CD4-positive, alpha-beta T cell (primary cell): Measurements from ENCODE around the gene OLFML1. TPM values are rescaled to one million over a fixed set of nuclear protein-coding genes. Genes with fewer than 3 reads are reported as not detected.

Source experiments
- ATAC-seq: fragments of 200-7000 bp; cut with Tn5 transposase; one replicate; pipeline ENCODE4 v1.10.0; 2022; ENCODE audit warnings: mild to moderate bottlenecking; ENCODE audit not compliant: poor library complexity
- CTCF ChIA-PET: fragments of 350-600 bp; sonication (Branson Sonifier 250); formaldehyde crosslinking; loops from one replicate; lab custom pipeline; 2021; ENCODE audit warnings: antibody characterized with exemption, inconsistent platforms; lab: Charles Lee
- POLR2A ChIA-PET: fragments of 350-600 bp; sonication (Branson Sonifier 250); formaldehyde crosslinking; loops from one replicate; lab custom pipeline; 2021; ENCODE audit warnings: antibody characterized with exemption, inconsistent platforms; lab: Charles Lee
- DNase-seq, 14 experiments: peaks; one replicate each; pipeline ENCODE4 v3.0.0-alpha.2; 2013 to 2020; ENCODE audit warnings: mixed read lengths in 2 of 14
- H3K27ac ChIP-seq, 2 donors: one replicate each; pipeline versions ENCODE4 v1.5.1 to v1.7.0; 2013; ENCODE audit warnings: low read length in 2 of 2, low read depth in 1 of 2, mild to moderate bottlenecking in 1 of 2
- H3K27me3 ChIP-seq, 2 experiments: 1 replicate in 1 of 2; 2 replicates in 1 of 2; pipeline versions ENCODE4 v1.6.1 to v1.7.0; 2013; ENCODE audit warnings: low read length in 2 of 2, control low read depth in 1 of 2, mild to moderate bottlenecking in 1 of 2, moderate library complexity in 1 of 2; ENCODE audit not compliant: insufficient read depth in 2 of 2, control insufficient read depth in 1 of 2
- H3K36me3 ChIP-seq: one replicate; pipeline ENCODE4 v1.6.1; 2013; ENCODE audit warnings: low read length, control low read depth; ENCODE audit not compliant: insufficient read depth
- H3K4me1 ChIP-seq: one replicate; pipeline ENCODE4 v1.6.1; 2013; ENCODE audit warnings: low read length, control low read depth; ENCODE audit not compliant: insufficient read depth
- H3K4me3 ChIP-seq: one replicate; pipeline ENCODE4 v1.5.1; 2013; ENCODE audit warnings: mild to moderate bottlenecking, low read length, moderate library complexity
- H3K9me3 ChIP-seq, 2 experiments: 1 replicate in 1 of 2; 2 replicates in 1 of 2; pipeline versions ENCODE4 v1.6.1 to v1.7.0; 2013; ENCODE audit warnings: low read length in 2 of 2, mild to moderate bottlenecking in 2 of 2, control low read depth in 1 of 2, moderate library complexity in 1 of 2; ENCODE audit not compliant: control insufficient read depth in 1 of 2, insufficient read depth in 1 of 2
- H3K27ac Mint-ChIP-seq: one replicate; pipeline ENCODE4 v1.8.0; 2020; ENCODE audit warnings: mixed read lengths
- H3K27me3 Mint-ChIP-seq: one replicate; pipeline ENCODE4 v1.8.0; 2021; ENCODE audit warnings: mixed read lengths
- H3K36me3 Mint-ChIP-seq: one replicate; pipeline ENCODE4 v1.8.0; 2021; ENCODE audit warnings: low read depth, mixed read lengths
- H3K4me1 Mint-ChIP-seq: one replicate; pipeline ENCODE4 v1.8.0; 2021; ENCODE audit warnings: low read depth, mixed read lengths
- H3K4me3 Mint-ChIP-seq: one replicate; pipeline ENCODE4 v1.8.0; 2020; ENCODE audit warnings: mild to moderate bottlenecking, mixed read lengths
- H3K9me3 Mint-ChIP-seq: one replicate; pipeline ENCODE4 v1.8.0; 2020; ENCODE audit warnings: mixed read lengths
- CTCF ChIP-seq: fragments of 200-600 bp; IDR thresholded peaks from one replicate; pipeline ENCODE4 v1.8.0; 2022; ENCODE audit warnings: antibody characterized with exemption, mild to moderate bottlenecking
- intact Hi-C, 2 experiments: fragments of 100-400 bp; cut with DNase I in 1 of 2; cut with micrococcal nuclease in 1 of 2; formaldehyde crosslinking; loops; one replicate each; pipeline versions ENCODE4 v1.15.1 to v1.9.0; 2023 to 2025; cut with DNase I, micrococcal nuclease
- total RNA-seq, 174 experiments: library from RNA in 2 of 174; stranded (reverse) in 2 of 174; gene quantifications; one replicate each; pipeline ENCODE4 v1.2.3 and lab custom pipeline; 2021 to 2026

The OLFML1 gene
- total RNA-seq, 2 experiments from 2014 or later, result not detected

- ATAC-seq (no peak), DNase-seq (no peak)
- ChIA-PET POLR2A (interaction anchor here (1.0 to 2.0 kb wide), 2 partner anchors 10 to 16 kb away, joined by 3 to 7 read pairs; partner anchors contain the start of gene PPFIBP2), CTCF (no interaction called here)
- H3K36me3 Mint-ChIP-seq, result no peaks in the 10 kb centered on the region
- H3K4me3 Mint-ChIP-seq, result no peak overlapping the region
- H3K27me3 Mint-ChIP-seq, result no peaks in the 10 kb centered on the region
- Histone ChIP-seq H3K4me3 (no peak overlapping the region), H3K27ac (no peak overlapping the region), H3K4me1 (peaks cover 18% of the 10 kb centered on the region), H3K27me3 (no peaks in the 10 kb centered on the region), H3K9me3 (no peaks in the 10 kb centered on the region), H3K36me3 (no peaks in the 10 kb centered on the region)
- peak overlapping the region; percentile 65 for H3K27ac Mint-ChIP-seq
- intact Hi-C loops, result no loop called here
- H3K9me3 Mint-ChIP-seq, result no peaks in the 10 kb centered on the region
- peaks cover 89% of the 10 kb centered on the region for H3K4me1 Mint-ChIP-seq
- no peak for TF ChIP-seq CTCF
Measured at GRCh38 chr11:7530013-7530640, 44.8 kb downstream of the OLFML1 start.

GRCh38 chr11:7531011-7531410, 45.7 kb downstream of the OLFML1 start:
- Mint-ChIP-seq H3K9me3 (no peaks in the 10 kb centered on the region), H3K36me3 (no peaks in the 10 kb centered on the region), H3K4me3 (no peak overlapping the region), H3K27ac (peak overlapping the region; percentile 65), H3K4me1 (peaks cover 89% of the 10 kb centered on the region), H3K27me3 (no peaks in the 10 kb centered on the region)
- POLR2A ChIA-PET, result interaction anchor here (1.0 to 2.0 kb wide), 3 partner anchors 10 to 17 kb away, joined by 3 to 7 read pairs (median 3); partner anchors contain the start of gene PPFIBP2
- intact Hi-C loops, result no loop called here
- no peak for TF ChIP-seq CTCF
- CTCF ChIA-PET, result no interaction called here
- H3K36me3 ChIP-seq, result no peaks in the 10 kb centered on the region
- no peak overlapping the region for H3K27ac ChIP-seq
- H3K4me3 ChIP-seq, result no peak overlapping the region
- DNase-seq (peak in 2 of 14 experiments; percentile 42 to 52), ATAC-seq (no peak)
- H3K4me1 ChIP-seq, result peaks cover 18% of the 10 kb centered on the region
- H3K9me3 ChIP-seq, result no peaks in the 10 kb centered on the region
- H3K27me3 ChIP-seq, result no peaks in the 10 kb centered on the region

DNA sequence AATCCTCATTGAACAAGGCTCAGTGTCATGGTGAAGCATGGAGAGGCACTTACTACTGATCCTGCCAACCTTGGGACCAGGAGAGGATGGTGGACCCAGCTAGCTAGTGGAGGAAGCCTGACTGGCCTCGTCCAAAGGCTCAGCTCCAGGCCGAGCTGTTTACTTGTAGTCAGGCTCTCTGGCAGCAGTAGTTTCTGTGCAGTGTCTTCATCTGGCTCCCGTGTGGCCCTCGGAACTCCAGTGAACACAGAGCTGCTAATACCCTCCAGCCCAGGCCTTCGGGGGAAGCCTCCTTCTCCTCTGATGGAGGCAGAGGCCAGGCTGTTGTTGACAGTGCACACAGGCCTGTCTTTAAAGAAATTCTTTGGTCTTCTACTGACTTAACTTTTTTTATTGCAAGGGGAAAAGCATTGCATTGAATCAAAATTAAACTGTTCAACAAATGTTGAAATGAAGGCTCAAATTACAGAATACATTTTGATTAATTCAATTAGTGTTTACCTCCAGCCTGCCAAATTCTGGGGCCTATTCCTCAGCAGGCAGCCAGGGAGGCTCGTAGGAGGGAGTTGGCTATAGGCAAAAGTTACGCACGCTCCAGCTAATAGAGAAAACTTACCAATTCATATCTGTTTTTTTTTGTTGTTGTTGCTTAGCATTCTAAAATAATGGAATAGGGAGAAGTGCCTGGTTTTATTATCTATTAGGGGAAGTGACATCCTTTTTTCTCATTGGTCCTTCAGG, 47.3 kb downstream of the OLFML1 start:
- H3K36me3 ChIP-seq, result no peaks in the 10 kb centered on the region
- no peaks in the 10 kb centered on the region for H3K9me3 ChIP-seq
- H3K4me3 Mint-ChIP-seq, result no peak overlapping the region
- DNase-seq (no peak), ATAC-seq (no peak)
- CTCF ChIA-PET, result no interaction called here
- no peaks in the 10 kb centered on the region for H3K36me3 Mint-ChIP-seq
- H3K27me3 Mint-ChIP-seq, result no peaks in the 10 kb centered on the region
- POLR2A ChIA-PET, result interaction anchor here (0.9 to 1.1 kb wide), 2 partner anchors 9 to 20 kb away, joined by 4 to 5 read pairs; no protein-coding TSS in a partner anchor
- TF ChIP-seq CTCF, result no peak
- intact Hi-C loops, result no loop called here
- no peak overlapping the region for H3K4me3 ChIP-seq
- no peak overlapping the region for H3K27ac ChIP-seq
- no peaks in the 10 kb centered on the region for H3K9me3 Mint-ChIP-seq
- H3K27ac Mint-ChIP-seq, result no peak overlapping the region
- peaks cover 8% of the 10 kb centered on the region for H3K4me1 ChIP-seq
- no peaks in the 10 kb centered on the region for H3K27me3 ChIP-seq
- H3K4me1 Mint-ChIP-seq, result peaks cover 90% of the 10 kb centered on the region
